HEK293T (cell line): ENCODE data around the gene ACIN1.

Source experiments
- CTCF ChIA-PET: fragments of 350-600 bp; formaldehyde crosslinking; extraction: SDS; loops from one replicate; lab custom pipeline; 2021; ENCODE audit warnings: antibody characterized with exemption, inconsistent platforms; lab: Yijun Ruan, JAX
- POLR2A ChIA-PET: fragments of 350-600 bp; formaldehyde crosslinking; extraction: SDS; loops from one replicate; lab custom pipeline; 2020; ENCODE audit warnings: antibody characterized with exemption, inconsistent platforms; lab: Yijun Ruan, JAX
- DNase-seq: peaks from one replicate; pipeline ENCODE4 v3.0.0; 2012; ENCODE audit warnings: mixed read lengths; ENCODE audit errors: extremely low spot score
- ARNT ChIP-seq: fragments of 450-650 bp; IDR thresholded peaks from 2 replicates; pipeline ENCODE4 v1.6.1; 2017; ENCODE audit warnings: mild to moderate bottlenecking
- BHLHE40 ChIP-seq: fragments of 450-650 bp; IDR thresholded peaks from 2 replicates; pipeline ENCODE4 v1.6.1; 2016; ENCODE audit warnings: mild to moderate bottlenecking, moderate library complexity, borderline replicate concordance
- CTBP1 ChIP-seq: fragments of 450-650 bp; IDR thresholded peaks from 2 replicates; pipeline ENCODE4 v1.6.1; 2016; ENCODE audit warnings: borderline replicate concordance
- ELF4 ChIP-seq: fragments of 450-650 bp; IDR thresholded peaks from 2 replicates; pipeline ENCODE4 v1.6.1; 2017; ENCODE audit warnings: antibody characterized with exemption
- FOXA1 ChIP-seq: fragments of 450-650 bp; IDR thresholded peaks from 2 replicates; pipeline ENCODE4 v1.6.1; 2016; ENCODE audit warnings: mild to moderate bottlenecking
- FOXK2 ChIP-seq: fragments of 450-650 bp; IDR thresholded peaks from 2 replicates; pipeline ENCODE4 v1.6.1; 2016; ENCODE audit warnings: mild to moderate bottlenecking
- FOXM1 ChIP-seq: fragments of 450-650 bp; IDR thresholded peaks from 2 replicates; pipeline ENCODE4 v1.6.1; 2017; ENCODE audit warnings: mild to moderate bottlenecking, borderline replicate concordance
- HDGF ChIP-seq: fragments of 450-650 bp; IDR thresholded peaks from 2 replicates; pipeline ENCODE4 v1.6.1; 2017; ENCODE audit warnings: antibody characterized with exemption, borderline replicate concordance
- L3MBTL2 ChIP-seq: fragments of 450-650 bp; conservative IDR thresholded peaks from 2 replicates; pipeline ENCODE4 v1.6.1; 2016; ENCODE audit warnings: mild to moderate bottlenecking
- LEF1 ChIP-seq: fragments of 450-650 bp; IDR thresholded peaks from 2 replicates; pipeline ENCODE4 v1.6.1; 2017; ENCODE audit warnings: mild to moderate bottlenecking, borderline replicate concordance
- NFRKB ChIP-seq: fragments of 450-650 bp; IDR thresholded peaks from 2 replicates; pipeline ENCODE4 v1.6.1; 2016; ENCODE audit warnings: mild to moderate bottlenecking, moderate library complexity
- SP1 ChIP-seq: fragments of 450-650 bp; IDR thresholded peaks from 2 replicates; pipeline ENCODE4 v1.6.1; 2017
- SUZ12 ChIP-seq: fragments of 450-650 bp; IDR thresholded peaks from 2 replicates; pipeline ENCODE4 v1.6.1; 2016; ENCODE audit warnings: mild to moderate bottlenecking
- TARDBP ChIP-seq: fragments of 450-650 bp; IDR thresholded peaks from 2 replicates; pipeline ENCODE4 v1.6.1; 2016
- ZNF384 ChIP-seq: fragments of 450-650 bp; IDR thresholded peaks from 2 replicates; pipeline ENCODE4 v1.6.1; 2016
- TF ChIP-seq, protein P1 (sequence below): fragments of 450-650 bp; IDR thresholded peaks from 2 replicates; pipeline ENCODE4 v1.6.1; 2016

The ACIN1 gene

DNA sequence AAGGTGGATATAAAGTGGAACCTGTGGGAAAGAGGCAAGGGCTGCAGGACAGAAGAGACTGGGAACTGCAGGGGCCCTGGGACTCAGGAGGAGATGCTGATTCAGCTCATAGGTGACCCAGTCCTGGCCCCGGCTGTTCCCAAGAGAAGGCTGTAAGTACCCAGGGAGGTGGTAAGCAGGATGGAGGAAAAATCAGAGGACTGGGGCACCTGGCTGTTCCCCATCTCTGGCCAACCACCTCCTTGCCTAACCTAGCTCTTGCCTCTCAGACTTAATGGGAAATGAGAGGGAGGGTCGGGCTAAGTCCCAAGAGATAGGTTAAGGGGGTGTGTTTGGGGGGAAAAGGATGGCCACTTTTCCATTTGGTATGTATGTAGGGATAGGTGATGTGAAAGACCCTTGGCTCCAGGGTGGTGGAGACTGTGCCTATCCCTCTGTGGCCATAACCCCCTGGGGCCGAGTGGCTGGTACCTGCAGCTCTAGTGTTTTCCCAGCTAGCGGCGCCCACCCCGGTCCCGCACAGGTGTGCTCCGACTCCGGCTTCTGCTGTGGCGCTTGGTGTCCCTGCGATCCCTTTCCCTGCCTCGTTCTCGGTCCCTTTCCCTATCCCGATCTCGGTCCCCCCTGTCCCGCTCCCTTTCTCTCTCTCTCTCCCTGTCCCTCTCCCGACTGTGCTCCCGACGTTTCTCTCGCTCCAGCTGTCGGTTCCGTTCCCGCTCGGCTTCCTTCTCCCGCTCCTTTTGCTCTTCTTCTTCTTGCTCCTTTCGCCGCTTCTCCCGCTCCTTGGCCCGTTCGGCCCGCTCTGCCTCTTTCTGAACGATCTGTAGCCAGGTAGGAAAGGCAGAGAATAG lies 36.1 kb downstream of the ACIN1 start:
- TF ChIP-seq TARDBP (no peak), ZNF384 (no peak), FOXK2 (no peak), ARNT (no peak), HDGF (no peak), ELF4 (no peak), SUZ12 (no peak), FOXA1 (no peak), SP1 (no peak), LEF1 (no peak), BHLHE40 (no peak)
- TF ChIP-seq, protein P1, sequence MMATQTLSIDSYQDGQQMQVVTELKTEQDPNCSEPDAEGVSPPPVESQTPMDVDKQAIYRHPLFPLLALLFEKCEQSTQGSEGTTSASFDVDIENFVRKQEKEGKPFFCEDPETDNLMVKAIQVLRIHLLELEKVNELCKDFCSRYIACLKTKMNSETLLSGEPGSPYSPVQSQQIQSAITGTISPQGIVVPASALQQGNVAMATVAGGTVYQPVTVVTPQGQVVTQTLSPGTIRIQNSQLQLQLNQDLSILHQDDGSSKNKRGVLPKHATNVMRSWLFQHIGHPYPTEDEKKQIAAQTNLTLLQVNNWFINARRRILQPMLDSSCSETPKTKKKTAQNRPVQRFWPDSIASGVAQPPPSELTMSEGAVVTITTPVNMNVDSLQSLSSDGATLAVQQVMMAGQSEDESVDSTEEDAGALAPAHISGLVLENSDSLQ, result no peak
- ChIA-PET CTCF (interaction anchor here (0.6 to 9.0 kb wide), 23 partner anchors 9 to 1051 kb away, joined by 3 to 159 read pairs (median 4); partner anchors contain the start of genes AJUBA, HAUS4 and PRMT5), POLR2A (interaction anchor here (0.5 to 6.4 kb wide), 18 partner anchors 10 to 188 kb away, joined by 3 to 51 read pairs (median 6); partner anchors contain the start of genes ACIN1, AJUBA, C14orf119 and HAUS4)
- no peak for DNase-seq

GRCh38 chr14:23057757-23058653 lies 36.9 kb downstream of the ACIN1 start:
- POLR2A ChIA-PET, result interaction anchor here (0.6 to 6.4 kb wide), 18 partner anchors 9 to 128 kb away, joined by 3 to 51 read pairs (median 6); partner anchors contain the start of genes ACIN1, AJUBA, C14orf119 and HAUS4
- DNase-seq, result peak; percentile 87
- TF ChIP-seq ARNT, result no peak
- 0 out of 2 replicates have a peak, but pooled peaks have one; percentile 64 for TF ChIP-seq HDGF
- CTCF ChIA-PET, result interaction anchor here (0.6 to 9.0 kb wide), 23 partner anchors 8 to 836 kb away, joined by 3 to 159 read pairs (median 4); partner anchors contain the start of genes AJUBA, HAUS4 and PRMT5

- DNase-seq, result peak; percentile 77
- CTCF ChIA-PET, result interaction anchor here (0.6 to 9.0 kb wide), 20 partner anchors 9 to 500 kb away, joined by 3 to 159 read pairs (median 6); partner anchors contain the start of genes AJUBA and PRMT5
- TF ChIP-seq, protein P1, result no peak
- no peak for TF ChIP-seq SP1
- TF ChIP-seq BHLHE40, result no peak
- TF ChIP-seq FOXM1, result no peak
- no peak for TF ChIP-seq HDGF
- TF ChIP-seq ZNF384, result no peak
- TF ChIP-seq NFRKB, result no peak
- TF ChIP-seq ELF4, result no peak
- no peak for TF ChIP-seq FOXA1
- POLR2A ChIA-PET, result interaction anchor here (0.6 to 6.4 kb wide), 17 partner anchors 8 to 127 kb away, joined by 3 to 51 read pairs (median 9); partner anchors contain the start of genes ACIN1, AJUBA, C14orf119 and HAUS4
Measured at GRCh38 chr14:23056956-23057756, 37.8 kb downstream of the ACIN1 start, which contains the start of gene CDH24. Gene CDH24, minus strand, starts transcription at chr14:23057520. Its CDS starts 1,787 bp downstream, at chr14:23055733.

DNA sequence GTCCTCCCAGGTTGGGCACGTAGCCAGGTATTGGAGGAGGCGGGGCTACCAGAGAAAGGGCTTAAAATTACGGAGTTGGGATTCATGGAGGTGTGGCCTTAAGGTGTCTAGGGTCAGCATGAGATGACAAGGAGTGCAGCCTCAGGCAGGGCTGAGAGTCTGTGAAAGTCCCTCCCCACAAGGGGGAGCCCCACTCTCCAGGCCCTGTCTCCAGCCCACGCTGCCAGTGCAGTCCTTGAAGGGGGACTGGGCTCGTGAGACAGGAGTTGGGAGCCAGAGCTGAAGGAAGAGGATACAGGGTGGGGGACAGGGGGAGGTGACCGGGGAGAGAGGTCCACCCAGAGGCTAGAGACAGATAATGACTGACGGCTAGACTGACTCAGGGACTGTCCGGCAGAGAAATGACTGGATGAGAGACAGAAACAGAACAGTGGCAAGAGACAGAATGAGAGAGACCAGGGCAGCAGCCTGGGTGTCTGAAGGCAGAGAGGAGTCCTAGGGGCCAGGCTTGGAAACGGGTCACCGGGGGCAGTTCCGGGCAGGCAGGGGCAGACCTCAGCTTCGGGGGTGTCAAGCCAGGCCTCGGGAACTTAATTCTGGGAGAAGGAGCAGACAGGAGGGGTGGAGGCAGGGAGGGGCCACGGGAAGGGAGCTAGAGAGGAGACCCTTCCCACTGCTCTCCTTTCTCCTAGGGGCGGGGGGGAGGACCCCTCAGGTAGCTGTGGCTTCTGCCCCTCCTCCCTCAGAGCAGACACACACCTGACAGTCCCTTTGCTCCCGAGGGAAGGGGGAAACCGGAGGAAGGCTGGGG lies 38.6 kb downstream of the ACIN1 start:
- DNase-seq, result peak; percentile 81
- TF ChIP-seq, protein P1, result peak; percentile 55; the same call in 1 of the 2 replicates
- TF ChIP-seq ELF4, result no peak
- ChIA-PET CTCF (interaction anchor here (0.7 to 9.0 kb wide), 7 partner anchors 12 to 126 kb away, joined by 3 to 159 read pairs (median 10); partner anchors contain the start of genes AJUBA and PRMT5), POLR2A (interaction anchor here (0.6 to 5.1 kb wide), 9 partner anchors 50 to 100 kb away, joined by 3 to 45 read pairs (median 4); partner anchors contain the start of genes AJUBA and HAUS4)

DNA sequence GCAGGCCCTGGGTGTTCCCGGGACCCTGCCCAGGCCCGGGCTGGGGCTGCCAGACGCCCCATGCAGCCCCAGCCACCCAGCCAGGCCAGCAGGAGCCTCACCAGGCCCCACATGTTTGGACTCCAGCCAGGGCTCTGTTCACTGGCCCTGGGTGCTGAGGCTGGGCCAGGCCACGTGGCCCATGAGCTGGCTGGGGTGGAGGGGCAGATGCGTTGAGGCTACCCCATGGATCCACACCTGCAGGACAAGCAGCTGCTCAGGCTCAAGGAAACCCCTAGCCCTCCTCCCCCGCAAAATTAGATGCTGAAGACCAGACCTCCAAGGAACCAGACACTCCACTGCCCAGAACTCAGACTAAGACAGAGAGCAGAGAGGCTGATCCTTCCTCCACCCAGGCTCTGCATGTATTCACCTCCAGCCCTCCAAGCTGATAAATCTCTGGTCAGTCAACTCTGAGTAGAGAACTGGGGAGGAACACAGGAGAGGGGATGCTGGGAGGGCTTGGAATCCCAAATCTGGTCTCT lies 39.3 kb downstream of the ACIN1 start:
- POLR2A ChIA-PET, result interaction anchor here (0.8 to 5.1 kb wide), 6 partner anchors 49 to 99 kb away, joined by 3 to 45 read pairs (median 10); partner anchors contain the start of gene HAUS4
- CTCF ChIA-PET, result interaction anchor here (0.5 to 9.0 kb wide), 7 partner anchors 13 to 193 kb away, joined by 3 to 159 read pairs (median 10); partner anchors contain the start of genes AJUBA and PRMT5

More for the DNA sequence above, 39.3 kb downstream of the ACIN1 start:
- no peak for DNase-seq
- TF ChIP-seq ELF4 (no peak), ARNT (no peak), L3MBTL2 (no peak), BHLHE40 (no peak), FOXM1 (no peak), HDGF (no peak), ZNF384 (no peak), FOXA1 (no peak), CTBP1 (no peak), FOXK2 (no peak), NFRKB (no peak)
- TF ChIP-seq, protein P1, result no peak
